ENCODE data around the gene DCAF17.
A peak's percentile ranks its signal among the peaks of the same experiment; 100 is the strongest.

The DCAF17 gene

DNA sequence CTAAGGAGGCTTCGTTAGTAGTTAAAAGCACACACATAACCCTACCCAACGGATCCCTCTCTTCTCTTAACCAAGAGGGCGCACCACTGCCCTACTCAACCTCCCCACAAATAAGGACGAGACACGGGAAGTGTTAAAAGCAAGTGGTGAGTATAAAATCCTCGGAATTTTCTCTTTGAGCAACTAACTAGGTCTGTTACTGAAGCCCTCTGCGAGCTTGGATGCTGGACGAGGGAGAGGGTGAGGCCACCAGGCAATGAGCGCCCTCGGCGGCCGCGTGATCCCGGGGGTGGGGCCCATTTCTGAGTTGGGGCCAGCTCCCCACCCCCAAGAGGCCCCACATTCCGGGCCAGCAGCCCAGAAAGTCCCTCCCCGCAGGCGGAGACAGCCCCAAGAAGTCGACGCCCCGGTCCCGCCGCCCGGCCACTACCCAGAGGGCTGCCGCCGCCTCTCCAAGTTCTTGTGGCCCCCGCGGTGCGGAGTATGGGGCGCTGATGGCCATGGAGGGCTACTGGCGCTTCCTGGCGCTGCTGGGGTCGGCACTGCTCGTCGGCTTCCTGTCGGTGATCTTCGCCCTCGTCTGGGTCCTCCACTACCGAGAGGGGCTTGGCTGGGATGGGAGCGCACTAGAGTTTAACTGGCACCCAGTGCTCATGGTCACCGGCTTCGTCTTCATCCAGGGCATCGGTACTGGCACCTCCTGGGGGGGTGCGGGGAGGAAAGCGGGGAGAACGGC is 88.2 kb downstream of the DCAF17 start, which contains the start of gene CYBRD1:
TSS of gene CYBRD1 (plus strand) at position 423 of the 736 bp plus-strand sequence. CDS start at position 495, 72 bp downstream.
- TF ChIP-seq, protein P1, sequence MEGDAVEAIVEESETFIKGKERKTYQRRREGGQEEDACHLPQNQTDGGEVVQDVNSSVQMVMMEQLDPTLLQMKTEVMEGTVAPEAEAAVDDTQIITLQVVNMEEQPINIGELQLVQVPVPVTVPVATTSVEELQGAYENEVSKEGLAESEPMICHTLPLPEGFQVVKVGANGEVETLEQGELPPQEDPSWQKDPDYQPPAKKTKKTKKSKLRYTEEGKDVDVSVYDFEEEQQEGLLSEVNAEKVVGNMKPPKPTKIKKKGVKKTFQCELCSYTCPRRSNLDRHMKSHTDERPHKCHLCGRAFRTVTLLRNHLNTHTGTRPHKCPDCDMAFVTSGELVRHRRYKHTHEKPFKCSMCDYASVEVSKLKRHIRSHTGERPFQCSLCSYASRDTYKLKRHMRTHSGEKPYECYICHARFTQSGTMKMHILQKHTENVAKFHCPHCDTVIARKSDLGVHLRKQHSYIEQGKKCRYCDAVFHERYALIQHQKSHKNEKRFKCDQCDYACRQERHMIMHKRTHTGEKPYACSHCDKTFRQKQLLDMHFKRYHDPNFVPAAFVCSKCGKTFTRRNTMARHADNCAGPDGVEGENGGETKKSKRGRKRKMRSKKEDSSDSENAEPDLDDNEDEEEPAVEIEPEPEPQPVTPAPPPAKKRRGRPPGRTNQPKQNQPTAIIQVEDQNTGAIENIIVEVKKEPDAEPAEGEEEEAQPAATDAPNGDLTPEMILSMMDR (IDR thresholded peaks at IDR 0.05): no peak

DNA sequence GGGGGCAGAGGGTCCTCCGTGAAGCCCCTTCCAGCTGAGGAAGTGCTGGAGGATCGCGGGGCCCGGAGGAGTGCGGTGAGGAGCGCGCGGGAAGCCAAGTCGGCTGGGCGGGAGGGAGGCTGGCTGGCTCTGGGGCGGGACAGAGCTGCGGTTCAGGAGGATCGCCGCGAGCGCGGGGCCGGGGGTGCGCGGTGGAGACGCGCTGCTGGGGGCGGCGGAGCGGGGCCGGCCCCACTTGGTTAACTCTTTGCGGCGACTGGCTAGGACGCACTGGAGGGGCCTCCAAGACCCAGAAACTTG is 88.7 kb downstream of the DCAF17 start:
- TF ChIP-seq, protein P1 (IDR thresholded peaks at IDR 0.05): no peak

DNA sequence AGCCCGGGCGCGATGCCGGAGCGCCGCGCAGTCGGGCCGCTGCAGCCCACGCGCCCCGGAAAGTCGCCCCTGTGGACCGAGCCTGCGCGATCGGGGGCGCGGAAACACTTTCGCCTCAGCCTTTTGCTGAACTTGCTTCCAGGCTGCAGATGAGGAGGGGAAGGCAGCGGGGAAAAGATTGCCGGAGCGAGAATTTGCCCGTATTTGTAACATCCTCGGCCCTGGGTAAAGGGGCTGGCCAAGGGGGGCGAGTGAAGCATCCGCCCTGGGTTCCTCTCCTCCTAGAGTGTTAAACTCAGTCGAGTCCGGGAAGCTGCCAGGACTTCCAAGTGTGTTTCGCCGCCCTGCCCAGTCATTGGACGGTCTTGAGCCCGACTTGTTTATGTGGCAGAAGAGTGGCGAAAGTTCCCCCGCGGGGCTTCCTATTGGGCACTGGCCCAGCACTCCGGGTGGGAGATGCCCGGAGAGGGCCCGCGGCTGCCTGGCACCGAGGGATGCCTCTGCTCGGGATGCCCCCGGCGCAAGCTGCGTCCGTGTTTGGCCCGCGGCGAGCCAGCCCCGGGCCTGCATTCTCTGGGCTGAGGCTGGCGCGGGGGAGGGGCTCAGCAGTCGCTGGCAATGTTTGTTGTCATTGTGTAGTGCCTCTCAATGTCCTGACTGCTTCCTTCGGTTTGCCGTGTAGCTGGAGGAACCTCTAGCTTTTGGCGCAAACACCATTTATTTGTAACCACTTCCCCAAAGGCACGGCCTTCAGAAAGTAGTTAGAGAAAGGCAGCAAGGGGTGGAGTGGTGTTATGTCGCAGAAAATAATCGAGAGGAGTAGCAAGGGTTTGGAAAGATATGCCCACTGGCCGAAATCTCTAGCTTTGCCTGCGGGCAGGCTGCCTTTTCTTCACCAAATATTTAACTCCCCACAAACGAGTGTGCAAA is 89.3 kb downstream of the DCAF17 start:
- TF ChIP-seq, protein P1 (IDR thresholded peaks at IDR 0.05): no peak

DNA sequence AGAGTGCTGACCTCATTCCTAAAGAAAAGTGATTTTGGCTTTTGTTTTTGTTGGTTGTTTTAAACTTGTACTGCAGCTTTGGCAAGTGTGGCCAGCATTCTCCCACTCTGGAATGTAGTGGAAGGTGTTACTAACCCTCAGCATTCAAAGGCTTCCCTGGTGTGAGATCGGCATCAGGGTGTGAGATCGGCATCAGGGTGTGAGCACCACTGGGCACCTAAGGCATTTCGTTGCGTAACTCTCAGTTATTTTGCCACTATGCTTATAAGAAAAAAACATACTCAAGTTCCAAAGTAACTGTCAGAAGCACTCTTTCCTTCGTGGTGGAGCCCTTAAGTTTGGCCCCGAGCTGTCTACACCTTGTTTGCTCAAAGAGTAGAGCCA is 90.0 kb downstream of the DCAF17 start:
- TF ChIP-seq, protein P1 (IDR thresholded peaks at IDR 0.05): no peak

DNA sequence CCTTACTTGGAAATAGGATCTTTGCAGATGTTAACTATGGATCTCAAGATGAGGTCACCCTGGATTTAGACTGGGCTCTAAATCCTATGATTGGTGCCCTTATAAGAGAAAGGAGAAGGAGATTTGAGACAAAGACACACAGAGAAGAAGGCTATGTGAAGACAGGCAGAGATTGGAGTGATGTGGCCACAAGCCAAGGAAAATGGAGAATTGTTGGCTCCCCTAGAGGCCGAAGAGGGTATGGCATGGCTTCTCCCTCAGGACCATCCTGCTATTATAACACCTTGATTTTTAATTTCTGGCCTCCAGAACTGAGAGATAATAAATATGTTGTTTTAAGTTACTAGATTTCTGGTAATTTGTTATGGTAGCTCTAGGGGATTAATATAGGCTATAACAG is 95.9 kb downstream of the DCAF17 start:
- TF ChIP-seq, protein P1 (IDR thresholded peaks at IDR 0.05): peak; percentile 43

DNA sequence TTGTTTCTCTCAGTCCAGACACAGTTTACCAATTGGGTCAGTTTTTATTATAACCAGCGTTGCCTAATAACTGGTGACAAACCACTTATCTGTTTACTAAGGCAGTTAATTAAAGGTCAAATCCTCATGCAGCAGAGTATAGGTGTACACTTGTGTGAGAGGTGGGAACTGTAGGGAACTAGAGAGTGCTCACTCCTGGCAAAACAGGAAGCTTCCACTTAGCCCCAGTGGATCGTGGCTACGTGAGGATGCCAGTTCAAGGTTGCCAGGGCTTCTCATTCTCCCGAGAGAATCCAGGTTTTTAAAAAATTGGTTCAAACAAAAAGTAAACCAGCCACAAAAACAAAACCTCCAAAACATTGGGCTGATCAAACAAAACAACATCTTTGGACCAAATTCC is 96.4 kb downstream of the DCAF17 start:
- TF ChIP-seq, protein P1 (IDR thresholded peaks at IDR 0.05): no peak

DNA sequence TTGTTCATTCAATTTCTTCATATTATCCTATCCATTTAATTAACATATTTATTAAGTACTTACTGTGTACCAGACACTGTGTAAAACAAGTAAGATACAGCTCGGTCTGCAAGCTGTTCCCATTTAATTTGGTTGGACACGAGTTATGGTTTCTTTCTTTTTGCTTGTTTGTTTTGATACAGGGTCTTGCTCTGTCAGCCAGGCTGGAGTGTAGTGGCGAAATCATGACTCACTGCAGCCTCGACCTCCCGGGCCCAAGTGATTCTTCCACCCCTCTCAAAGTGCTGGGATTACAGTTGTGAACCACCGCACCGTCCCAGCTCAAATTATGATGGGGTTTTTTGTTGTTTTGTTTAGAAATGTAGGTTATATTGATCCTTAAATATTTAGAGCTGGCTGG is 97.3 kb downstream of the DCAF17 start:
- TF ChIP-seq, protein P1 (IDR thresholded peaks at IDR 0.05): no peak

Data from LNCAP (cell line).